AG04449 (cell line): ENCODE results near the gene TAF3.
"Not testable (repeated sequence)": the region's sequence is repeated elsewhere in the genome, so short reads cannot be mapped to it uniquely, and the experiment has no call there.

ENCODE experiments used
- CTCF ChIA-PET: fragments of 350-600 bp; formaldehyde crosslinking; extraction: SDS; loops from one replicate; lab custom pipeline; 2021; ENCODE audit warnings: antibody characterized with exemption; lab: Yijun Ruan, JAX
- POLR2A ChIA-PET: fragments of 400-600, 350-600 bp; formaldehyde crosslinking; extraction: SDS; loops from one replicate; lab custom pipeline; 2020; ENCODE audit warnings: antibody characterized with exemption, inconsistent platforms; lab: Yijun Ruan, JAX
- DNase-seq: peaks from one replicate; pipeline ENCODE4 v3.0.0-alpha.2; 2010; ENCODE audit warnings: low read depth, low spot score
- H3K4me3 ChIP-seq: 2 replicates; pipeline ENCODE4 v1.5.1; 2011; ENCODE audit warnings: low read depth, mild to moderate bottlenecking, control low read depth, low read length
- TF ChIP-seq, protein P1 (sequence below): IDR thresholded peaks from one replicate; pipeline ENCODE4 v1.5.1; 2011; ENCODE audit warnings: mild to moderate bottlenecking, moderate library complexity, low read length, control low read depth, inconsistent platforms; ENCODE audit not compliant: insufficient read depth; ENCODE audit errors: missing control alignments

Gene TAF3

DNA sequence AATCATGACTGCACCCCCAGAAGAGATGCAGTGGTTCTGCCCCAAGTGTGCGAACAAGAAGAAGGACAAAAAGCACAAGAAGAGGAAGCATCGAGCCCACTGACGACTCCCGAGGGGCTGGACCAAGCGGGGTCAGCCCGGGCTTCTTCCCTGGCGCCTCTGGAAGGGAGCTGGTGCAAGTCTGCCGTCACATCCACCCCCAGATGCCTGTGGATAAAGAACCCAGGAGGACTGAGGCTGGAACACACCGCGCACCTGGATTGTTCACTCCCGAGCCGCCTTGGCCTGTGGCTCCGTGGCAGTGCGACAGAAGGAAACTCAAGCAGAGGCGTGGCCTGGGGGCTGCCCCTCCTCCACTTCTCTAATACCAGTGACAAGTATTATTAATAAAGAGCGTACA, 196.3 kb downstream of the TAF3 start:
- ChIA-PET CTCF (no interaction called here), POLR2A (no interaction called here)
- no peak for DNase-seq
- no peak overlapping the region for H3K4me3 ChIP-seq
- TF ChIP-seq, protein P1, sequence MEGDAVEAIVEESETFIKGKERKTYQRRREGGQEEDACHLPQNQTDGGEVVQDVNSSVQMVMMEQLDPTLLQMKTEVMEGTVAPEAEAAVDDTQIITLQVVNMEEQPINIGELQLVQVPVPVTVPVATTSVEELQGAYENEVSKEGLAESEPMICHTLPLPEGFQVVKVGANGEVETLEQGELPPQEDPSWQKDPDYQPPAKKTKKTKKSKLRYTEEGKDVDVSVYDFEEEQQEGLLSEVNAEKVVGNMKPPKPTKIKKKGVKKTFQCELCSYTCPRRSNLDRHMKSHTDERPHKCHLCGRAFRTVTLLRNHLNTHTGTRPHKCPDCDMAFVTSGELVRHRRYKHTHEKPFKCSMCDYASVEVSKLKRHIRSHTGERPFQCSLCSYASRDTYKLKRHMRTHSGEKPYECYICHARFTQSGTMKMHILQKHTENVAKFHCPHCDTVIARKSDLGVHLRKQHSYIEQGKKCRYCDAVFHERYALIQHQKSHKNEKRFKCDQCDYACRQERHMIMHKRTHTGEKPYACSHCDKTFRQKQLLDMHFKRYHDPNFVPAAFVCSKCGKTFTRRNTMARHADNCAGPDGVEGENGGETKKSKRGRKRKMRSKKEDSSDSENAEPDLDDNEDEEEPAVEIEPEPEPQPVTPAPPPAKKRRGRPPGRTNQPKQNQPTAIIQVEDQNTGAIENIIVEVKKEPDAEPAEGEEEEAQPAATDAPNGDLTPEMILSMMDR: no peak

GRCh38 chr10:8017277-8017676, 199.0 kb downstream of the TAF3 start:
- DNase-seq: no peak
- H3K4me3 ChIP-seq: no peak overlapping the region
- TF ChIP-seq, protein P1: no peak
- ChIA-PET CTCF (no interaction called here), POLR2A (no interaction called here)

GRCh38 chr10:8023321-8023720, 205.0 kb downstream of the TAF3 start:
- TF ChIP-seq, protein P1: no peak
- H3K4me3 ChIP-seq: no peak overlapping the region
- no peak for DNase-seq
- ChIA-PET POLR2A (no interaction called here), CTCF (no interaction called here)

GRCh38 chr10:8023851-8024250, 205.5 kb downstream of the TAF3 start:
- CTCF ChIA-PET: no interaction called here
- POLR2A ChIA-PET: no interaction called here
- H3K4me3 ChIP-seq: no peak overlapping the region
- DNase-seq: no peak
- TF ChIP-seq, protein P1: no peak

DNA sequence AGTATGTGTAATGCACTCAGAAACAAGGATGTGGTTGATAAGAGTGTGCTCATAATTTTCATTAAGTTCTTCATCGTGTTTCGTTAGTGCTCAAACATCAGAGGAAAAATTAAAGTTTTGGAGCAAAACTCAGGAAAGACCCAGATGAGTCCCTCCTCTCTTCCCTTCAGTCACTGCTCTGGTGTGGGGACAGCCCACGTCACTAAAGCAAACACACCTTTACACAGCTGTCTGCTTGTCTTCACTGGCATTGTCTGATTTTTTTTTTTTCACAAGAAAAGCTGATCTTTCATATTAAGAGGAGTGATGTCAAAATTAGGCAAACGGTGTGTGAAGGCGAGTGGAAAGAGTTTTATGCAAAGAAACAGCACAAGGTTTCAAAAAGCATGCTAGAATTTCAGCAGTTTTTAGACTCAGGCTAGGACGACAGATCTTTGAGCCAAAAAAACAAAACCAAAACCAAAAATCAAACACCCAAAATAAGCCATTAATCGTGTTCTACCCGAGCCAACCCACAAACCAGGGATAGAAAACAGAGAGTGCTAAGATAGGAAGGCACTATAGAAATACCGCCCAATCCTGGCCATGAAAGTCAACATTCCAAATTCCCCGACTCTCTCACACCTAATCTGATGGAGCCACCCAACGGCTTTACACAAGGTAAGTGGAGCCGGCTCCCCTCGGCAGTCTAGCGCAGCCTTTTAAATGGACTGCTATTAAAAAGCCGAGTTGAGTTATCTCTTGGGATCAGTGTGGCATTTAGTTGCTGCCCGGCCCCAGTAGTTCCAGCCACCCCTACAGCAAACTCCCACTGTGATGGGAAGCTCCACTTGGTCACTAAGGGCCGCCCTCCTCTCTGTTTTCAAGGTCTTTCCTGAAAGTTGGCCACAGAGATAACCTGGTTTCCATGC, 208.3 kb downstream of the TAF3 start:
- CTCF ChIA-PET: no interaction called here
- H3K4me3 ChIP-seq: 0 out of 2 replicates have a peak overlapping the region, but pooled peaks have one; percentile 6
- POLR2A ChIA-PET: no interaction called here
- TF ChIP-seq, protein P1: no peak
- no peak for DNase-seq

GRCh38 chr10:8031211-8031610, 212.9 kb downstream of the TAF3 start:
- POLR2A ChIA-PET: not testable (repeated sequence)

GRCh38 chr10:8032558-8032957, 214.3 kb downstream of the TAF3 start:
- ChIA-PET POLR2A (no interaction called here), CTCF (interaction anchor here (0.7 to 0.9 kb wide), 2 partner anchors 16 to 22 kb away, joined by 3 read pairs; no protein-coding TSS in a partner anchor)
- DNase-seq: no peak
- TF ChIP-seq, protein P1: no peak
- no peak overlapping the region for H3K4me3 ChIP-seq

More at GRCh38 chr10:8031211-8031610, 212.9 kb downstream of the TAF3 start:
- H3K4me3 ChIP-seq, DNase-seq, CTCF ChIA-PET: not testable (repeated sequence)
